Skin epidermis (tissue), 12 donors: Measurements from ENCODE around the gene ZRANB2.

Experiments used
- H3K27ac ChIP-seq, 21 experiments: fragments of 200-600 bp; sonication (generic) in 11 of 21; one replicate each; pipeline ENCODE4 v1.5.0; 2020; ENCODE audit warnings: mild to moderate bottlenecking in 3 of 21, inconsistent platforms in 2 of 21, moderate library complexity in 2 of 21
- H3K4me3 ChIP-seq, 7 experiments: fragments of 200-600 bp; sonication (generic) in 2 of 7; one replicate each; pipeline ENCODE4 v1.5.0; 2020; ENCODE audit warnings: inconsistent platforms in 2 of 7, mild to moderate bottlenecking in 2 of 7, moderate library complexity in 1 of 7

Gene ZRANB2

GRCh38 chr1:71072273-71072672 is 8.6 kb downstream of the ZRANB2 start:
- no peak overlapping the region for H3K27ac ChIP-seq
- no peak overlapping the region for H3K4me3 ChIP-seq

- Histone ChIP-seq H3K27ac (no peak overlapping the region), H3K4me3 (no peak overlapping the region)
These were observed 9.1 kb downstream of the ZRANB2 start for GRCh38 chr1:71071720-71072119.

- H3K27ac ChIP-seq: no peak overlapping the region
- no peak overlapping the region for H3K4me3 ChIP-seq
These were observed 12.3 kb downstream of the ZRANB2 start for GRCh38 chr1:71068325-71069240.

- no peak overlapping the region for H3K4me3 ChIP-seq
- H3K27ac ChIP-seq: no peak overlapping the region
These were observed 26.0 kb downstream of the ZRANB2 start for GRCh38 chr1:71054791-71055190.

GRCh38 chr1:71054281-71054731 is 26.5 kb downstream of the ZRANB2 start:
- H3K27ac ChIP-seq: no peak overlapping the region

GRCh38 chr1:71053758-71054157 is 27.1 kb downstream of the ZRANB2 start:
- Histone ChIP-seq H3K4me3 (no peak overlapping the region), H3K27ac (no peak overlapping the region)

More at GRCh38 chr1:71054281-71054731, 26.5 kb downstream of the ZRANB2 start:
- no peak overlapping the region for H3K4me3 ChIP-seq

DNA sequence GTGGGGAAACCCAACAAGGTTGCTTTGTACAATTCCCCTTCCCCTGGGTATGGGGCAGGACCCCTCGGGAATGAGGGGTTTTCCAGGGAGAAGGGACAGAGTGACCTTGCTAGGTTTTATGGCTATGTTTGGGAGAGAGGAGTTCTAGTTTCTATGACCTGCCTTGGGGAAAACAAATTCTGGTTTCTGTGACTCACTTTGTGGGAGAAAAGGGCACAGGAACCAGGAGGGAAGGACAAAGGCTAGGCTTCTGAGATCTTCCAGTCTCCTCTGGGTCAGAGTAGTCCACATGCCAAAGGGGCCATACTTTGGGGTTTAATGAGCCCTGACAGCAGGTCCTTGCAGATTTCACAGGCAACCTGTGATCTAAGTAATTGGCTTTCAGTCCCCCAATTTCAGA is 27.7 kb downstream of the ZRANB2 start:
- no peak overlapping the region for H3K27ac ChIP-seq
- no peak overlapping the region for H3K4me3 ChIP-seq

GRCh38 chr1:71049951-71050598 is 30.8 kb downstream of the ZRANB2 start:
- no peak overlapping the region for H3K4me3 ChIP-seq
- H3K27ac ChIP-seq: no peak overlapping the region

DNA sequence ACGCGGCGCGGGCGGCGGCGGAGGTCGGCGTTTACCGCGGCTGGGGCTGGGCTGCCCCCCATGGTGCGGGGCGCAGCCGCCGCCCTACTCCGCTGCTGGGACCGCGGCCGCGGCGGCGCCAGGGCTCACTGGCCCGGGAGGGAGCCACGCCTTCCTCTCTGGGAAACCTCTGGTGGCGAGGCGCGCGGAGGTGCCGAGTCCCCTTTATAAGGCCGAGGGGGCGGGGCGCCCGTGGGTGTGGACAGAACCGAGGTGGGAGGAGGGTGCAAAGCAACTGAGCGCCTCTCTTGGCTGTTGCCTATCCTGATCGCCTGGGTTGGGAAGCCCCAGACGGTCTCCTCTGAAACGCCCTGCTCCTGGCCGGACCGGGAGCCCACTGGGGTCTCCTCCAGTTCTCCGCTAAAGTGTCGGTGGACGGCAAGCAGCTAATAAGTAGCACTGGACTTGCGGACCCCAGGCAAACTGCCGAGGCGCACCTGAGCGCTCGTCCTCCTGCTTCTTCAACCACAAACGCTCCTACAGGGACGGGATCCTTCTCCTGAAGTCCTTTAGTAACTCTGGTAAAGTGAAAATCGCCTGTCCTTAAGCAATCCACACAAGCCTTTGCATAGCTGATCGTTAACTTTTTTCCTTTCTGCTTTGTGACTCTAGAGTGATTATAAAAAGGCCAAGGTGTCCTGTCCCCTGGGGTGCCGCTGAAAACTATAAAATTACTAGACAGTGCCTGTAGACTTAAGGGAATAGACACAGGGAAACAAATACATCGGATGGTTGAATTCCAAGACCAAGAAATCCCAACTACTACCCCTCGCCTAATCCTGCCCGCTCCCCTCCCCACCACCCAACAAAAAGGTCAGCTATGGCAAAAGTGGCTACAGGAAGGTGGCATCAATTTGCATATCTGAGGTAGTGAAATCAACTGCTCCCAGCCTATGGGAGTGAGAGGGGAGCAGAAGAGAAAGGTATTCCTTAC is 32.9 kb downstream of the ZRANB2 start, which contains the start of gene PTGER3:
PTGER3 (minus strand) TSS at position 182 of the 973 bp plus-strand sequence. CDS start 239 bp downstream, outside the sequence.
- Histone ChIP-seq H3K27ac (peak within 1 kb of the TSS in 13 of 21 experiments; percentile 11 to 71 (median 58)), H3K4me3 (peak within 1 kb of the TSS; percentile 27 to 65 (median 49))

GRCh38 chr1:71046891-71047634 is 33.8 kb downstream of the ZRANB2 start:
- Histone ChIP-seq H3K4me3 (peak overlapping the region; percentile 27 to 65 (median 49)), H3K27ac (peak overlapping the region in 13 of 21 experiments; percentile 11 to 71 (median 58))

GRCh38 chr1:71045463-71046028 is 35.3 kb downstream of the ZRANB2 start:
- peak overlapping the region in 4 of 7 experiments; percentile 9 to 20 (median 14) for H3K4me3 ChIP-seq

GRCh38 chr1:71044833-71045232 is 36.0 kb downstream of the ZRANB2 start:
- Histone ChIP-seq H3K4me3 (peak overlapping the region in 2 of 7 experiments; percentile 17 to 20), H3K27ac (no peak overlapping the region)

More at GRCh38 chr1:71045463-71046028, 35.3 kb downstream of the ZRANB2 start:
- no peak overlapping the region for H3K27ac ChIP-seq

DNA sequence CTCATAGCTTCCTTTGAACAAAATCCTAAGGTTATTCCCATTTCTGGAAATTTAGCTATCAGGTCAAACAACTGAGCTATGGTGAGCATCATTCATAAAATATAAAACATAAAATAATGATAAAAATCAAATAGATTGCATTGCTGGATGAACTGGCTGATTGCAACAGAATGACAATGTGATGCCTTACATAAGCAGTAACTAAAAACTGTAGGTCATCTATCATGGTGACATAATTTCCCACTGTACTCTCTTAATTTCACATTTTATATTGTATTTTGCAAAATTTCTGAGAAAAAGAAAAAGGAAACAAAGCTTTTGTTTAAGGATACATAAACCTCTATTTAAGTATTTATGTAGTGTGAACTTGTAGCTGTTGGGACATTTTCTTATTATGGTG is 37.8 kb downstream of the ZRANB2 start:
- H3K4me3 ChIP-seq: no peak overlapping the region

DNA sequence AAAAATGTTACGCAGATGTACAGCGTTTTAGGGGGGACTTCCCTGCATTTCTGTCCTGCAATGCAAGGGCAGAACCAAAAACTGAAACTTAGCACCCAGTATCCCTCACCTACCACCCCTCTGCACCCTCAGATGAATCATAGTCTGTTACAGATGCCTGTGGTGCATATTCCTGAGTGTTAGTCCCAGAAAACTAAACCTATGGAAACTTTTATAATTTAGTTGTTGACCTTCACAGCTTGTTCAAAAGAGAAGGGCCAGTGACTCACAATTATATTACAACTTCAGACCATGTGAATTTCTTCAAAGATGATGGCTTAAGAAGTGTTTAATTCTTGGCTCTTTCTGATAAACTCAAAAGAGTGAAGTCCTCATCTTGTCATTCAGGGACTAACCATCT is 39.0 kb downstream of the ZRANB2 start:
- Histone ChIP-seq H3K27ac (no peak overlapping the region), H3K4me3 (no peak overlapping the region)

More for the DNA sequence above, 37.8 kb downstream of the ZRANB2 start:
- no peak overlapping the region for H3K27ac ChIP-seq

DNA sequence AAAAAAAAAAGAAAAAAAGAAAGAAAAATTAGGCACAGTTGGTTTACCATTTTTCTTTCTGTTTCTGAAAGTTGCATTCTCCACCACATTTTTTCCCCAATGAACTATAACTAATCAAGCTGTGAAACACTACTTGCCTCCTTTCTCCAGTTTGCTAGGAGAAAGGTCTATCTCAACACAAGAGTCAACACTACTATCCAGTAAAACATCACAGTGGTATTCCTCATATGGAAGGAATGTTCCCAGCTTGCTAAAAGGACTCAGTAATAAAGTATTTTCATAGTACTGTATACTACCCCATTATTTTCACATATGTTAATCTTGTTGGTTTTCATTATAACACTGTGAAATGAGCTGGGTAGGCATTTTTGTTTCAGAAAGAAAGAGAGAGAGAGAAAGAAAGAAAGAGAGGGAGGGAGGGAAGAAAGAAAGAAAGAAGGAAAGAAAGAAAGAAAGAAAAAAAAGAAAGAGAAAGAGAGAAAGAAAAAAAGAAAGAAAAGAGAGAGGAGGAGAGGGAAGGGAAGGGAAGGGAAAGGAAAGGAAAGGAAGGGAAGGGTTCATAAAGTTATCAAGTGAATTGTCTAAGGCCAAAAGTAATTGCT is 41.1 kb downstream of the ZRANB2 start:
- Histone ChIP-seq H3K4me3 (no peak overlapping the region), H3K27ac (peak overlapping the region in 2 of 21 experiments; percentile 10 to 42)

DNA sequence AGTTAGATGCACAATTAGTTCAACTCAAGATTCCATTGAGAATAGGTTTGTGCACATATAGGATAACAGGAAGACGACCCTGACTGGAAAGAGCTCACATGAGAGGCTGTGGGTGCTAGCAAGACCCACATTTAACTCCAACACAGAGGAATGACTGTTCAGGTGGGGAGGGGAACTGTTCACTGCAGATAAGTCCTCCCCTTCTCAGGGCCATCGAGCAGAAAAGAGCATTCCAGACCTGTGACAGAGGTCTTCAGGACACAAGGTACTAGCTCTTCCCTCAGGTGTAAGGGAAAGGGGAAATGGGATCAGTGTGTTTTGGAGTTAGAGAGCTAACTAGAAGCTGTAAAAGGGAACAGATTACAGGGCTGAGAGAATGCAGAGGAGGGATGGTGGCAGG is 41.9 kb downstream of the ZRANB2 start:
- Histone ChIP-seq H3K4me3 (no peak overlapping the region), H3K27ac (peak overlapping the region in 1 of 21 experiments; percentile 1)

DNA sequence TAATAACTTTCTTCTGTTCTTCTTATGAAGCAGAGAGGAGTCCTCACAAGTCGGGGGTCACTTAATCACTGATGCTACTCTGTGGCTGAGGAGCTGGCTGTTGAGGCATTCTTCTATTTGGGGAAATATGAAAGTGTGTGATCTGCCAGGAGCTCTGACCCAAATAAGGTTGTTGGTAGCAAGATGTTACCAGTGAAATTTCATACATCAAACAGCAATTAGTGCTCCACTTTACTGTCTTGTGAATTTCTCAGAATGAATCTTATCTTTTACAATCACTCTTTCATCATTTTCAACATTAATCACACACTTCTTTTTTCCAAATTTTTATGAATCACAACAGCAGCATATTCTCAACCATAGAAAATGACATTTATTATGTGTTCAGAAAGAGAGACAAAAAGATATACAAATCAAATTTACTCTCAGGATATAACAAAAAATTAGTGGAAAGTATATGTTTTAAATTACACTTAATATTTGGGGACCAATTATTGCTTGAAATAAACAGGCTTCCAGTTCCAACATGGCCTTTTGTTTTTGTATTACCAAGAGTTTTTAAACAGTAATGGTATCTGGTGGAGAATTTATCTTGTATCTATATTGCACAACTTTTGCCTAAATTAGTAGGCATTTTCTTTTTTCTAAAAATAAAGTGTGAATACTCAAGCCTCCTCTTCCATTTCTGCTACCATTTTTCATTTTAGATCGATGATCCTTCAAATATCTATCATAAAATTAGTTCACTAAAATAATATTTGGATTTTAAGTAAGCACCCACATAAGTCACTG is 42.8 kb downstream of the ZRANB2 start:
- Histone ChIP-seq H3K27ac (no peak overlapping the region), H3K4me3 (no peak overlapping the region)
